ENCODE results near the gene GEMIN7. TPM values are rescaled to one million over a fixed set of nuclear protein-coding genes. Genes with fewer than 3 reads are reported as not detected.
A peak's percentile ranks its signal among the peaks of the same experiment; 100 is the strongest.

GEMIN7 gene
- total RNA-seq, 4 donors from 2014 or later = 22.2 to 34.1 (median 27.9) TPM

DNA sequence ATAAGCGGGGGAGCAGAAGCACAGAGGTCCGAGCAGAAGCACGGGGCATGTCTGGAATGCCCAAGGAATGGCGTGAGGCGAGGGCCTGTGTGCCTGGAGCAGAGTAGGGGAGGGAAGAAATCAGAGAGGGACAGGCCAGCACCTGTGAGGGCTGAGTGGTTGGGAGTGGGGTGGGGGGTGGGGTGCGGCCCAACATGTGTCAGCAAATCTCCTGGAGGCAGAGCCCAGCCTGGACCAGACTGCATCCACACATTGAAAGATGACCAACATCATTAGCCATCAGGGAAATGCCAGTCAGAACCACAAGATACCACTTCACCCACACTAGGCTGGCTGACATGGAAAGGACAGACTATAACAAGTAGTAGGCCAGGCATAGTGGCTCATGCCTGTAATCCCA lies 29.0 kb upstream of the GEMIN7 start:
- DNase-seq (ENCODE audit: low spot score) = no peak
- no peak for ATAC-seq (ENCODE audit: low FRiP score)
- no peak for TF ChIP-seq CTCF (IDR thresholded peaks at IDR 0.05)

DNA sequence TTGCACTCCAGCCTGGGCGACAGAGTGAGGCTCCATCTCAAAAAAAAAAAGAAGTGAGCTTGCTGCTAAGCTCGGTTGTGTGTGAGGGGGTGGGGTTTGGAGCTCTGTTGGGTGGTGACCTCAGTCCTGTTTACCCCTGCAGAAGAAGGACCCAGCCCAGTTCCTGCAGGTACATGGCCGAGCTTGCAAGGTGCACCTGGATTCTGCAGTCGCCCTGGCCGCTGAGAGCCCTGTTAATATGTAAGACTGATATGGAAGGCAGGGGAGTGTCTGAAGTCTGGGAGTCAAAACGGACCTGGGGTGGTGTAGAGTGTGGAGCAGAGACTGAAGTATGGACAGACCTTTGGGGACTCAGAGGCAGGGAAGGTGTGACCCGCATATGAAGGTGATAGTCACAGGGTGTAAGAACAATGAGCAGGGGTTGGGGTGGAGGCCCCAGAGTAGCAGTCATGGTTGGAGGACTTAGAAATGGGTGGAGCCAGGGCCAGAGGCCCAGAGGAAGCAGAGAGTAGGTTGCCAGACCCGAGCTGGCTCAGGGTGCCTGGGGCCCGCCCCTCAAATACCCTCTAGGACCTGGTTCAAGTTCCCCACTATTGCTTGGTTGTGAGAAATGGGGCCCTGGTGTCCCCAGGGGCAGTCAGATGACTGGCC lies 27.0 kb upstream of the GEMIN7 start:
- no peak for ATAC-seq (ENCODE audit: low FRiP score)
- TF ChIP-seq CTCF (IDR thresholded peaks at IDR 0.05) = no peak
- DNase-seq (ENCODE audit: low spot score) = no peak

GRCh38 chr19:45056831-45057230 lies 22.2 kb upstream of the GEMIN7 start:
- TF ChIP-seq CTCF (IDR thresholded peaks at IDR 0.05) = no peak
- DNase-seq (ENCODE audit: low spot score) = no peak

GRCh38 chr19:45057444-45057843 lies 21.6 kb upstream of the GEMIN7 start:
- TF ChIP-seq CTCF (IDR thresholded peaks at IDR 0.05) = no peak
- no peak for ATAC-seq (ENCODE audit: low FRiP score)
- DNase-seq (ENCODE audit: low spot score) = no peak

More at GRCh38 chr19:45056831-45057230, 22.2 kb upstream of the GEMIN7 start:
- ATAC-seq (ENCODE audit: low FRiP score) = no peak

DNA sequence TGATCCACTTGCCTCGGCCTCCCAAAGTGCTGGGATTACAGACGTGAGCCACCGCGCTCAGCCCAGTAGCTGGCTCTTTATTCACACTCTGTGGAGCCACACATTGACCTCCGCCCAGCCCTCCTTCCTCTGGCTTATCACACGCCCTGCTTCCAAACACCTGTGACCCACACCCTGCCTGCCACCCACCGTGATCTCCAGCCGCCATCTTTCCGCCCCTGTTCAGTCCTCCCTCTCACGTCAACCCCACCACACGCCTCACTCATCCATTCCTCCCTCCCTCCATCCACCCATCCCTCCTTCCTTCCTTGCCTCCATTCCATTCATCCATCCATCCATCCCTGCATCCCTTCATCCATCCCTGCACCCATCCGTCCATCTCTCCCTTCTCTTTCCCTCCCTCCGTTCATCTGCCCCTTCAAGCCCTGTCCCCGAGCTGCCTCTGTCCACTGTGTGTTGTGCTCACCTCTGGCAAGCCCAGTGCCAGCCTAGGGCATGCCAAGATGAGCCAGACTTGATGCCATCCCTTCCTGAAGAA lies 20.4 kb upstream of the GEMIN7 start:
- ATAC-seq (ENCODE audit: low FRiP score) (no peak), DNase-seq (ENCODE audit: low spot score) (no peak)
- no peak for TF ChIP-seq CTCF (IDR thresholded peaks at IDR 0.05)

DNA sequence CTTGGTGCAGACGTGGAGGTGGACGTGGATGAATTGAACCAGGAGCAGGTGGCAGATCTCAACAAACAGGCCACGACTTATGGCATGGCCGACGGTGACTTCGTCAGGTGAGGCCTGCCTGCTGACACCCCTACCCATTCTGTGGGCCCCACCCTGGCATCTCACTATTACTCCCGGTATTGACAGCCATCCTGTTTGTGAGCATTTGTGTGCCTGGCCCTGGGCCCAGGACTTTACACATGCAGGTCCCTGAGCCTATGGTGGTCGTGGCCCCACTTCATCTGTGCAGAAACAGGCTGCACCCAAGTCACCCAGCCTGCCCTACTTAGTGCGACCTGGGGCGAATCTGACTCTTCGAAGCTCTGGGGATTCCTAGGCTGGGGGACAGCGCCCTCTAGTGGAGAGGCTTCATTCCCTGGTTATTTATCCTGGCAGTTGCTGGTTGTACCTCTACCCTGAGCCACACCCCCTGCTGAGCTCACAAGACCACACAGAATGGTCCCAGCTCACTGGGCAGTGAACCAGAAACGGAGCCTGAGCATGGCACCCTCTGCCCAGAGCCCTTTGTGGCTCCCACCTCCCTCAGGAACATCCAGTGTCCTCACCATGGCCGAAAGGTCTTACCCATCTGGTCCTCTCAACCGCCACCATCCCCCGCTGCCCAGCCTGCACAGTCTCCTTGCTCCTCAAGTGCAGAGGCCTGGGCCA lies 19.6 kb upstream of the GEMIN7 start:
- ATAC-seq (ENCODE audit: low FRiP score) = no peak
- TF ChIP-seq CTCF (IDR thresholded peaks at IDR 0.05) = peak in 1 of 3 donors; percentile 20
- peak; percentile 89 for DNase-seq (ENCODE audit: low spot score)

Measured in omental fat pad (tissue), 4 donors.